ENCODE data around the gene C19orf12. TPM values are rescaled to one million over a fixed set of nuclear protein-coding genes. Genes with fewer than 3 reads are reported as not detected.

The C19orf12 gene
- total RNA-seq, 1 donor from 2014 or later: 57.0 TPM

Other genes starting within 250 kb of the C19orf12 start
- not detected for gene VSTM2B, start 189.3 kb downstream of the C19orf12 start, total RNA-seq
- gene POP4, start 109.0 kb downstream of the C19orf12 start, total RNA-seq: 46.9 TPM
- 44.7 TPM for gene PLEKHF1, start 49.8 kb downstream of the C19orf12 start, total RNA-seq
- 3.3 TPM for gene CCNE1, start 96.7 kb upstream of the C19orf12 start, total RNA-seq
- 42.4 TPM for gene URI1, start 227.0 kb upstream of the C19orf12 start, total RNA-seq

All from left ventricle myocardium superior (tissue), 1 donor.